Nucleus accumbens (tissue), 56 donors: ENCODE data around the gene ITCH.
"Not testable (repeated sequence)": the region's sequence is repeated elsewhere in the genome, so short reads cannot be mapped to it uniquely, and the experiment has no call there.

Experiments
- DNase-seq, 56 donors: peaks; one replicate each; lab custom pipeline; 2025; lab: John Stamatoyannopoulos, UW

Gene ITCH

GRCh38 chr20:34407962-34408474 lies 44.9 kb downstream of the ITCH start:
- DNase-seq, result no peak

GRCh38 chr20:34410336-34410735 lies 47.3 kb downstream of the ITCH start:
- DNase-seq, result no peak

- no peak for DNase-seq
Measured at GRCh38 chr20:34412453-34412852, 49.4 kb downstream of the ITCH start.

GRCh38 chr20:34414525-34414924 lies 51.5 kb downstream of the ITCH start:
- DNase-seq, result not testable (repeated sequence)

- DNase-seq, result no peak
Measured at GRCh38 chr20:34415079-34415478, 52.0 kb downstream of the ITCH start.

- DNase-seq, result no peak
Measured at GRCh38 chr20:34420146-34420545, 57.1 kb downstream of the ITCH start.

- DNase-seq, result no peak
Measured at GRCh38 chr20:34420975-34421374, 57.9 kb downstream of the ITCH start.

- no peak for DNase-seq
Measured at GRCh38 chr20:34421766-34422466, 58.8 kb downstream of the ITCH start.

- DNase-seq, result not testable (repeated sequence)
Measured at GRCh38 chr20:34425032-34425690, 62.1 kb downstream of the ITCH start.

GRCh38 chr20:34426026-34426425 lies 63.0 kb downstream of the ITCH start:
- peak in 1 of 56 donors; percentile 35 for DNase-seq

- no peak for DNase-seq
Measured at GRCh38 chr20:34427331-34427730, 64.3 kb downstream of the ITCH start.

- DNase-seq, result no peak
Measured at GRCh38 chr20:34427784-34428183, 64.7 kb downstream of the ITCH start.

GRCh38 chr20:34431168-34431567 lies 68.1 kb downstream of the ITCH start:
- no peak for DNase-seq

GRCh38 chr20:34432663-34433062 lies 69.6 kb downstream of the ITCH start:
- not testable (repeated sequence) for DNase-seq

GRCh38 chr20:34433391-34433790 lies 70.3 kb downstream of the ITCH start:
- DNase-seq, result no peak

GRCh38 chr20:34435589-34435988 lies 72.5 kb downstream of the ITCH start:
- no peak for DNase-seq

- DNase-seq, result no peak
Measured at GRCh38 chr20:34437330-34437986, 74.4 kb downstream of the ITCH start.

- no peak for DNase-seq
Measured at GRCh38 chr20:34439168-34439567, 76.1 kb downstream of the ITCH start.

GRCh38 chr20:34441423-34441822 lies 78.3 kb downstream of the ITCH start:
- not testable (repeated sequence) for DNase-seq

- no peak for DNase-seq
Measured at GRCh38 chr20:34443546-34443945, 80.5 kb downstream of the ITCH start.
